Endothelial cell (in vitro differentiated cells): ENCODE data around the gene DMKN. TPM values are rescaled to one million over a fixed set of nuclear protein-coding genes. Genes with fewer than 3 reads are reported as not detected.
A peak's percentile ranks its signal among the peaks of the same experiment; 100 is the strongest.

Experiments used
- DNase-seq: peaks from one replicate; pipeline ENCODE4 v3.0.0; 2021; ENCODE audit warnings: low spot score
- H3K27ac Mint-ChIP-seq: one replicate; pipeline ENCODE4 v1.8.0; 2021; ENCODE audit warnings: mixed read lengths, inconsistent platforms; ENCODE audit not compliant: unreplicated experiment
- H3K27me3 Mint-ChIP-seq: one replicate; pipeline ENCODE4 v1.8.0; 2021; ENCODE audit warnings: mild to moderate bottlenecking, moderate library complexity, mixed read lengths, inconsistent platforms; ENCODE audit not compliant: unreplicated experiment
- H3K36me3 Mint-ChIP-seq: one replicate; pipeline ENCODE4 v1.8.0; 2021; ENCODE audit warnings: mild to moderate bottlenecking, low read depth, mixed read lengths, inconsistent platforms; ENCODE audit not compliant: unreplicated experiment
- H3K4me1 Mint-ChIP-seq: one replicate; pipeline ENCODE4 v1.8.0; 2021; ENCODE audit warnings: mild to moderate bottlenecking, mixed read lengths, inconsistent platforms; ENCODE audit not compliant: unreplicated experiment
- H3K4me3 Mint-ChIP-seq: one replicate; pipeline ENCODE4 v1.8.0; 2021; ENCODE audit warnings: mild to moderate bottlenecking, mixed read lengths, inconsistent platforms; ENCODE audit not compliant: unreplicated experiment
- H3K9me3 Mint-ChIP-seq: one replicate; pipeline ENCODE4 v1.8.0; 2021; ENCODE audit warnings: mixed read lengths, inconsistent platforms; ENCODE audit not compliant: unreplicated experiment
- CTCF ChIP-seq: fragments of 200-600 bp; sonication (generic); IDR thresholded peaks from one replicate; pipeline ENCODE4 v1.5.0; 2021; ENCODE audit warnings: antibody characterized with exemption; ENCODE audit not compliant: unreplicated experiment
- total RNA-seq: library from RNA; stranded (reverse); fragmentation: NEBNext Ultra II Directional; extraction: Animal tissue kit (Norgen Biotek cat#: 25700); gene quantifications from one replicate; pipeline ENCODE4 v1.2.1, GENCODE V29; 2021; ENCODE audit not compliant: unreplicated experiment

The DMKN gene
- total RNA-seq, 1 donor from 2014 or later, result 56.9 TPM

GRCh38 chr19:35540356-35540927 lies 27.0 kb upstream of the DMKN start:
- peaks cover 9% of the 10 kb centered on the region for H3K27me3 Mint-ChIP-seq
- H3K36me3 Mint-ChIP-seq, result peaks cover 11% of the 10 kb centered on the region
- no peak for TF ChIP-seq CTCF
- H3K4me3 Mint-ChIP-seq, result peak overlapping the region; percentile 57
- H3K4me1 Mint-ChIP-seq, result peaks cover 7% of the 10 kb centered on the region
- no peak for DNase-seq
- no peaks in the 10 kb centered on the region for H3K9me3 Mint-ChIP-seq
- H3K27ac Mint-ChIP-seq, result no peak overlapping the region

GRCh38 chr19:35539850-35540249 lies 26.4 kb upstream of the DMKN start:
- Mint-ChIP-seq H3K36me3 (peaks cover 11% of the 10 kb centered on the region), H3K27me3 (peaks cover 9% of the 10 kb centered on the region), H3K27ac (no peak overlapping the region), H3K4me3 (no peak overlapping the region), H3K9me3 (no peaks in the 10 kb centered on the region), H3K4me1 (peaks cover 7% of the 10 kb centered on the region)
- DNase-seq, result no peak
- TF ChIP-seq CTCF, result no peak

- Mint-ChIP-seq H3K27ac (no peak overlapping the region), H3K36me3 (peaks cover 11% of the 10 kb centered on the region), H3K27me3 (peaks cover 7% of the 10 kb centered on the region), H3K4me1 (peaks cover 1% of the 10 kb centered on the region), H3K9me3 (no peaks in the 10 kb centered on the region), H3K4me3 (no peak overlapping the region)
- no peak for DNase-seq
- TF ChIP-seq CTCF, result no peak
Observed at GRCh38 chr19:35539314-35539713, 25.9 kb upstream of the DMKN start.

GRCh38 chr19:35534803-35535480 lies 21.5 kb upstream of the DMKN start:
- H3K9me3 Mint-ChIP-seq, result no peaks in the 10 kb centered on the region
- no peak overlapping the region for H3K27ac Mint-ChIP-seq
- H3K4me1 Mint-ChIP-seq, result no peaks in the 10 kb centered on the region
- DNase-seq, result no peak
- no peak for TF ChIP-seq CTCF
- H3K36me3 Mint-ChIP-seq, result peaks cover 3% of the 10 kb centered on the region
- H3K4me3 Mint-ChIP-seq, result no peak overlapping the region
- peaks cover 10% of the 10 kb centered on the region for H3K27me3 Mint-ChIP-seq

GRCh38 chr19:35533822-35534392 lies 20.5 kb upstream of the DMKN start:
- DNase-seq, result peak; percentile 50
- H3K27me3 Mint-ChIP-seq, result peaks cover 10% of the 10 kb centered on the region
- peaks cover 3% of the 10 kb centered on the region for H3K36me3 Mint-ChIP-seq
- peak overlapping the region; percentile 30 for H3K27ac Mint-ChIP-seq
- H3K9me3 Mint-ChIP-seq, result no peaks in the 10 kb centered on the region
- no peaks in the 10 kb centered on the region for H3K4me1 Mint-ChIP-seq
- no peak for TF ChIP-seq CTCF
- H3K4me3 Mint-ChIP-seq, result no peak overlapping the region
